Skeletal muscle cell (primary cell): Measurements from ENCODE around the gene EIF2A.
"Not testable (repeated sequence)": the region's sequence is repeated elsewhere in the genome, so short reads cannot be mapped to it uniquely, and the experiment has no call there.

ENCODE experiments used
- DNase-seq: peaks from one replicate; pipeline ENCODE4 v3.0.0-alpha.2; 2010; ENCODE audit warnings: low read depth
- H3K4me3 ChIP-seq: 2 replicates; pipeline ENCODE4 v1.5.1; 2011; ENCODE audit warnings: low read depth, mild to moderate bottlenecking, control low read depth, low read length, moderate library complexity

The EIF2A gene

DNA sequence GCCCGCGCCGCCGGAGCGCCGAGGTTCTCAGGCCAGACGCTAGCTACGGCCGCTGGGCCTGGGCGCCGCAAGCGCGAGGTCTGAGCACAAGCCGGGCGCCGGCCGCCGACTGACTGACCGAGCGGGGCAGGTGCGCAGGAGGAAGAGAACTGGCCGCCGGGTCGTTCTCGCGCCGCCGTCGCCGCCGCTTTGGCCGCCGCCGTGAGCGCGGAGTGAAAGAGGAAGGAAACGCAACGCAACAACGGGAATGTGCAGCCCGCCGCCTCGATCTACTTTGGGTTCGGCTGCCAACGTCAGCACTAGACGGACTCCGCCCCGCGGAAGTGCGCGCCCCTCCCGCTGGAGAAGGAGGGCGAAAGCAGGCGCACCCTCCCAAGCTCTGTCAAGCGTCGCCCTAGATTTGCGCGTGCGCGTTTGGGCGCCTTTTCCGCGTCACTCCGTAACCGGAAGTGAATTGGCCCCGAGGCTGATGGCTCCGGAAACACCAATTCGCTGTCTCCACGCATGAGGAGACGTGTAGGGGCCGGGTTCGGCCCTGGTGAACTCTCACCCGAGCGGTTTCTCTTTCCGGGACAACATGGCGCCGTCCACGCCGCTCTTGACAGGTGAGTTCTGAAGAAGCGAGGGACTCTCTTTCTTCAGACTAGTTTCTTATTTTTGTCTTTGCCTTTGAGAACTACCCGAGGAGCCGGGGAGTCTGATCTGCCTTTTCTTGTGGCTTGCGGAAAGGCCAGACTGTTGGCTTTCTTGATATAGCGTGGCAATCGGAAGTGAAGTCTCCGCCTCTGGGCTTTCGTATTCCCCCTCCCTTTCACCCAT, at the start of gene EIF2A, which contains the start of gene SERP1:
Gene EIF2A, plus strand, starts transcription at position 562 of the 819 bp plus-strand sequence. Its CDS starts 16 bp downstream, at position 578.
Gene SERP1, minus strand, starts transcription at position 271 of the 819 bp plus-strand sequence. CDS start 361 bp downstream, outside the sequence.
- DNase-seq: peak; percentile 98
- H3K4me3 ChIP-seq: peak within 1 kb of the TSS; percentile 71

DNA sequence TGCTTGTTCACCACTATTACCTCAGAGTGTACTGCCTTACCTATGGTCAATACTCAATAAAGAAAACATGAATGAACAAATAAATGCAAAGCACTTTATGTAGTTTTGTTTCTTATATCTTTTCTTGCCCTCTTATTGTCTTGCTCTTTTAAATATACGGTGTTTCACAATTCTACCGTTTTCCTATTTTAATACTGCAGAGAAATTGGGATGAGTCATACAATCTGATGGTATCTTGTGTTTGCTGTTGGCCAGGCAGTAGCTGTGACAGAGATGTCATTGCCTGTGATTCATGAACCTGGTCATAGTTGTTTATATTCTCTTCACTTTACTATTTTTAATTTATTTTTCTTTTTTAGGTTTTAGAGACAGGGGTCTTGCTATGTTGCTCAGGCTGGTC, 48.6 kb upstream of the EIF2A start:
- no peak overlapping the region for H3K4me3 ChIP-seq
- DNase-seq: peak; percentile 10

- not testable (repeated sequence) for H3K4me3 ChIP-seq, DNase-seq
These were observed 45.6 kb upstream of the EIF2A start for GRCh38 chr3:150500960-150501359.

DNA sequence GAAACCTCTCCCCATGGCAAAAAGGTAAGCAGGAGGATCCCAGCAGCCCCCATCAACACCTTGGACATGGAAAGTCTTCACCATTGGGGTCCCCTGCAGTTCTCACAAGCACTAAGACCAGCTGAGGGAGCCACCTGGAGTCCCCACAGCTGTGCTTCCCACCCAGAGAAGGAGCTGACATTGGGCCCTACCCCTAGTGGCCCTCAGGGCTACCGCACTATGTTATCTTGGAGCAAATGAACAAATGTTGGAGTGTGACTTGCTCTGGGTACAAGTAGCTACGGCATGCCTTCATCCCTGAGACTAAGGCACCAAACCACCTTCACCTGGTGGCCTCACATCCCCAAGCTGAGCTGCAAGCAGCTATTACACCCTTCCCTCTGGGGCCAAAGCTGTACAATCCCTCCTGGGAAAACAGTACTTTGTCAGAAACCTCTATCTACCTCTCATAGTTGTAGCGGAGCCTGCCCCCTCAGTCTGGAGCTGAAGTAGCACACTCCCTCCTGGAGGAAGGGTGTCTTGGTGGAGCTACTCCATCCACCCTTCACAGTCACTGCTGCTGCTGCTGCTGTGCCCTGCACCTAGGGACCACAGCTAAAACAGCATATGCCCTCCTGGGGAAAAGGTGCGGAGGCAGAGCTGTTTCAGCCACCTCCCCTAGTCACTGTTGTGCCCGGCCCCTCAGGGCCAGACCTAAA, 43.0 kb upstream of the EIF2A start:
- no peak overlapping the region for H3K4me3 ChIP-seq
- DNase-seq: no peak

DNA sequence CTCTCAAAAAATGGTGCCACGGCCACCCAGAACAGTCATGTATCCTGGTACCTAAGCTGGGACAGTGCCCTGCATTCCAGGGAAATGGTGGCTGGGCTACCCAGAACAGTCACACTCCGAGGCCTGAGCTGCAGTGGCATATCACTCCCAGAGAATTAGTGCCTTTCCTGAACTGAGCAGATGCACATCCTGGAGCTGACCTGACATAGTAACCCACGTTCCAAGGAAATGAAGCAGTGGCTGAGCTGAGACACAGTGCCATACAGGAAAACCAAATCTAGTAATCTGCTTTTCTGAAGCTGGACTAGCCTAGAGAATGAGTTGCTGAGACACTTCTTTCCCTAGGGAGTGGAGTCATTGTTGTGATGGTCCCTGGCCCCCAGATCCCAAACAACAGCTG, 42.1 kb upstream of the EIF2A start:
- H3K4me3 ChIP-seq: no peak overlapping the region
- no peak for DNase-seq

DNA sequence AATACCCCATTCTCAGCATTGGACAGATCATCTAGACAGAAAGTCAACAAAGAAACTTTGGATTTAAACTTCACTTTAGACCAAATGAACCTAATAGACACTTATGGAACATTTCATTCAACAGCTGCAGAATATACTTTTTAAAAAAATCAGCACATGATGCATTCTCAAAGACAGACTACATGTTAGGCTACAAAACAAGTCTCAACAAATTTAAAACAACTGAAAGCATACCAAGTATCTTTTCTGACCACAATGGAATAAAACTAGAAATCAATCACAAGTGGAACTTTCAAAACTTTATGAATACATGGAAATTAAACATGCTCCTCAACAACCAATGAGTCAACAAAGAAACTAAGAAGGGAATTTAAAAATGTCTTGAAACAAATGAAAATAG, 38.2 kb upstream of the EIF2A start:
- no peak overlapping the region for H3K4me3 ChIP-seq
- no peak for DNase-seq

DNA sequence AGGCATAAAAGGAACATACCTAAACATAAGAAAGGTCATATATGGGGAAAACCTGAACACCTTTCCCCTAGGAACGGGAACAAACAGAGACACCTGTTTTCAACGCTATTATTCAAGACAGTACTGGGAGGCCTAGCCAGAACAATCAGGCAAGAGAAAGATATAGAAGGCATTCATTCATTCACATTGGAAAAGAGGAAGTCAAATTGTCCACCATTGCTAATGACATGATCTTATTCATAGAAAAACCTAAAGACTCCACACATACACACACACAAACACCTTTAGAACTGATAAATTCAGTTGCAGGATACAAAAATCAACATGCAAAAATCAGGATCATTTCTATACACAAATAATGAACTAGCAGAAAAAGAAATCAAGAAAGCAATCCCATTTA, 36.8 kb upstream of the EIF2A start:
- DNase-seq: no peak
- H3K4me3 ChIP-seq: no peak overlapping the region

- no peak overlapping the region for H3K4me3 ChIP-seq
- DNase-seq: no peak
These were observed 35.3 kb upstream of the EIF2A start for GRCh38 chr3:150511122-150511821.

GRCh38 chr3:150515210-150515609, 31.4 kb upstream of the EIF2A start:
- no peak for DNase-seq
- H3K4me3 ChIP-seq: no peak overlapping the region

DNA sequence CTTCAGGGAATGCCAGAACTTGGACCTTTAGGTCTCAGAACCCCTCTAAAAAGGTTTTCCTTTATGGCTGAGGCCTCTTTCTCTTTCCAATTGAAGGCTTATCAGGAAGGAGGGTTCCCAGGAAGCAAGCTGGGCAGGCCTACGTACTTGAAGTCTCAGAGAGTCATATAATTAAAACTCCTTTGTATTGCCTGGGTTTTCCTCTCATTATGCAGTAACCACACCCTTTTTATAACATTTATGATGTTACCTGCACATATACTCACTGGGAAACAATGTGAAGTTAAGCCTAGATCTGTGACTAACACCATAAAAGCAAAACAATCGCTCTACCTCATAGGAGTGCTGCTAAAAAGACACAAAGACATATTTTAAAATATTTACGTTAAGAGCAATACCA, 27.6 kb upstream of the EIF2A start:
- DNase-seq: no peak
- no peak overlapping the region for H3K4me3 ChIP-seq

DNA sequence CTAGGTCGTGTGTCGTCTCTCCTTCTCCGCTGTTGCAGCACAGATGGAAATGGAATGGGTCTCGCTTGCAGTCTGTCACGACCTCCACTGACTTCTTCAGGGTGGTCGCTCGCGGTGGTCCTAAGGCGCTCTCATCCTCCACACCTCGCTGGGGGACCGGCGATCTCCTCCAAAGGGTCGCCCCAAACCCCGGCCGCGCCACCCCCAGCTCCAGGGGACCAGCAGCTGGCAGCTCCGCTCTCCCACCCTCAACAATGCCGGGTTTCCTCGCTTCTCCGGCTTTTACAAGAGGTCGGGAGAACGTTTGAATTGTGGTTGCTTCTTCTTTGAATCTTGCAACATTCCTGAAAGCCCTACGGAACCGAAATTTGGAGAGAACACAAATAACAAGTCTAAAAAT, 26.2 kb upstream of the EIF2A start:
- no peak for DNase-seq

DNA sequence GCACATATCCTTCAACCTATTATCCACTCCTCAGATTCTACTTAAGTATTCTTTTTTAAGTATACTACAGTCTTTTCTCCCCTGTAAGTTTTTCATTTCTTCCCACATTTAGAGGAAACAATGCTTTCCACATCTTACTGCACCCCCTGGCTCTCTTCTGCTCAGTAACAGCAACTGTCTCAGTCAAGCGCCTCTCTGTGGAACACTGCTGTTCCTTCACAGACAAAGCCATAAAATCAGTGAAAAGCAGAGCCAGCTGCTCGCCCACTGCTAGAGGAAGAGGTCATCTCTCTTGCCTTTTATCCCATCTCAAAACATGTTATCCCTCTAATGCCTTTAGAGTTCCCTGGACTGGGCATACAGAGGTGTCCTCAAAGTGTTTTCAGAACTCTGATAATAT, 25.1 kb upstream of the EIF2A start:
- DNase-seq: no peak
- no peak overlapping the region for H3K4me3 ChIP-seq

More for the DNA sequence above, 26.2 kb upstream of the EIF2A start:
- H3K4me3 ChIP-seq: no peak overlapping the region

DNA sequence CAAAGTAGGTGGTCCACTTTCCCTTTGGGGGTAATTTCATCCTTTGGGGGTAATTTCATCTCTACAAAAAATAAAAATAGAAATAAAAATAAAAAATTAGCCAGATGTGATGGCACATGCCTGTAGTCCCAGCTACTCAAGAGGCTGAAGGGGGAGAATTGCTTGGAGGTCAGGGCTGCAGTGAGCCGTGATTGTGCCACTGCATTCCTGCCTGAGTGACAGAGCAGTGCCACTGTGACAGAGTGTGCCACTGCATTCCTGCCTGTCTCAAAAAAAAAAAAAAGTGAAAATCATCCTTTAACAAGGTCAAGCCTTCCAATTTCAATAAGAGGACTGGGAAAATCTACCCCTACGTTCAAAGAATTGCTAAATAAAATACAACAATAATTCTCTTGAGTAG, 23.0 kb upstream of the EIF2A start:
- no peak for DNase-seq
- H3K4me3 ChIP-seq: no peak overlapping the region

- H3K4me3 ChIP-seq: no peak overlapping the region
- DNase-seq: no peak
These were observed 18.9 kb upstream of the EIF2A start for GRCh38 chr3:150527464-150528255.

- no peak for DNase-seq
- no peak overlapping the region for H3K4me3 ChIP-seq
These were observed 18.2 kb upstream of the EIF2A start for GRCh38 chr3:150528354-150528797.

DNA sequence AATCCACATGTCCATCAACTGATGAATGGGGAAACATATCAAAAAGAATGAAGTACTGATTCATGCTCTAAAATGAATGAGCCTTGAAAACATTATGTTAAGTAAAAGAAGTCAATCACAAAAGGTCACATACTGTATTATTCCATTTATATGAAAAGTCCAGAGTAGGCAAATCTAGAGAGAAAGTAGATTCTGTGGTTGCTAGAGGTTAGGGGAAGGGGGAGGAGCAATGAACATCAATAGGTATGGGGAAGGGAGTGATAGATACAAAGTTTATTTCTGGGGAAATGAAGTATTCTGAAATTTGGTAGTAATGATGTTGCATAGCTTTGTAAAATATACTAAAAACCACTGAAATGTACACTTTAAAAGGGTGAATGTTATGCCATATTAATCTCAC, 14.8 kb upstream of the EIF2A start:
- no peak for DNase-seq
- no peak overlapping the region for H3K4me3 ChIP-seq

DNA sequence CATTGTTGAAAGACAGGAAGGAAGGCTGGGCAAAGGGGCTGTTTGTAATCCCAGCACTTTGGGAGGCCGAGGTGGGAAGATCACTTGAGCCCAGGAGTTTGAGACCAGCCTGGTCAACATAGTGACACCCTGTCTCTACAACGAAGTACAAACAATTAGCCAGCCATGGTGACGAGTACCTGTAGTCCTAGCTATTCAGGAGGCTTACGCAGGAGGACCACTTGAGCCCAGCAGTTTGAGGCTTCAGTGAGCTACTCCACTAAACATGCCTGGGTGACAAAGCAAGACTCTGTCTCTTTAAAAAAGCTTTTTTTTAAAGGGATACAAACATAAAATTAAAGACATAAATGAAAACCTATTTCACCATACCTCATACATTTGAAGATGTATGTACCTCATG, 11.4 kb upstream of the EIF2A start:
- no peak for DNase-seq

GRCh38 chr3:150538324-150539208, 8.0 kb upstream of the EIF2A start:
- no peak for DNase-seq
- no peak overlapping the region for H3K4me3 ChIP-seq

More for the DNA sequence above, 11.4 kb upstream of the EIF2A start:
- no peak overlapping the region for H3K4me3 ChIP-seq
